Lower lobe of right lung (tissue), 2 donors: ENCODE data around the gene POPDC2. TPM values are rescaled to one million over a fixed set of nuclear protein-coding genes. Genes with fewer than 3 reads are reported as not detected.

Experiments used
- ATAC-seq, 2 donors: fragments of 200-7000 bp; cut with Tn5 transposase; one replicate each; pipeline ENCODE4 v1.9.1; 2020 to 2022; ENCODE audit warnings: mild to moderate bottlenecking in 2 of 2, moderate library complexity in 2 of 2
- DNase-seq: peaks from one replicate; pipeline ENCODE4 v3.0.0-alpha.2; 2020
- H3K27ac ChIP-seq: fragments of 200-600 bp; one replicate; pipeline ENCODE4 v1.8.0; 2022
- H3K27me3 ChIP-seq: fragments of 200-600 bp; one replicate; pipeline ENCODE4 v1.8.0; 2022; ENCODE audit warnings: low read depth
- H3K36me3 ChIP-seq: fragments of 200-600 bp; one replicate; pipeline ENCODE4 v1.8.0; 2022; ENCODE audit warnings: mild to moderate bottlenecking
- H3K4me1 ChIP-seq: fragments of 200-600 bp; one replicate; pipeline ENCODE4 v1.8.0; 2022
- H3K4me3 ChIP-seq: fragments of 200-600 bp; one replicate; pipeline ENCODE4 v1.8.0; 2022; ENCODE audit warnings: mild to moderate bottlenecking
- H3K9me3 ChIP-seq: fragments of 200-600 bp; one replicate; pipeline ENCODE4 v1.8.0; 2022
- CTCF ChIP-seq: fragments of 200-600 bp; IDR thresholded peaks from one replicate; pipeline ENCODE4 v1.8.0; 2022; ENCODE audit warnings: antibody characterized with exemption, mild to moderate bottlenecking
- intact Hi-C: fragments of 100-400 bp; cut with DNase I; formaldehyde crosslinking; loops from one replicate; pipeline ENCODE4 v1.11.0; 2022
- total RNA-seq: library from RNA; stranded (reverse); fragmentation: NEBNext Ultra II Directional; extraction: Animal tissue kit (Norgen Biotek cat#: 25700); gene quantifications from one replicate; pipeline ENCODE4 v1.2.1, GENCODE V29; 2021
- donor health status: DM: no; HTN: yes; CAD: no; lungs with severe emphysema.

Gene POPDC2
- total RNA-seq, 1 donor from 2014 or later = 1.5 TPM

- Histone ChIP-seq H3K27ac (peak overlapping the region; percentile 84), H3K36me3 (peaks cover 6% of the 10 kb centered on the region), H3K4me1 (peaks cover 26% of the 10 kb centered on the region), H3K4me3 (no peak overlapping the region), H3K27me3 (no peaks in the 10 kb centered on the region), H3K9me3 (no peaks in the 10 kb centered on the region)
- TF ChIP-seq CTCF = no peak
- intact Hi-C loops = no loop called here
- ATAC-seq (no peak), DNase-seq (no peak)
Observed at GRCh38 chr3:119647843-119648575, 12.4 kb downstream of the POPDC2 start.

- no peak for TF ChIP-seq CTCF
- Histone ChIP-seq H3K4me1 (peaks cover 26% of the 10 kb centered on the region), H3K27ac (peak overlapping the region; percentile 84), H3K36me3 (peaks cover 7% of the 10 kb centered on the region), H3K27me3 (no peaks in the 10 kb centered on the region), H3K9me3 (no peaks in the 10 kb centered on the region), H3K4me3 (no peak overlapping the region)
- intact Hi-C loops = no loop called here
- DNase-seq = no peak
- peak; percentile 63 to 67 for ATAC-seq
Observed at GRCh38 chr3:119647171-119647570, 13.2 kb downstream of the POPDC2 start.

GRCh38 chr3:119645813-119646212 lies 14.6 kb downstream of the POPDC2 start:
- Histone ChIP-seq H3K36me3 (peaks cover 15% of the 10 kb centered on the region), H3K9me3 (no peaks in the 10 kb centered on the region), H3K27me3 (no peaks in the 10 kb centered on the region), H3K4me3 (no peak overlapping the region), H3K27ac (peak overlapping the region; percentile 84), H3K4me1 (peaks cover 26% of the 10 kb centered on the region)
- no peak for TF ChIP-seq CTCF
- no peak for DNase-seq
- ATAC-seq = no peak
- intact Hi-C loops = no loop called here

GRCh38 chr3:119644481-119644880 lies 15.9 kb downstream of the POPDC2 start:
- DNase-seq (no peak), ATAC-seq (no peak)
- Histone ChIP-seq H3K27me3 (no peaks in the 10 kb centered on the region), H3K4me3 (no peak overlapping the region), H3K27ac (no peak overlapping the region), H3K9me3 (no peaks in the 10 kb centered on the region), H3K4me1 (peaks cover 28% of the 10 kb centered on the region), H3K36me3 (peaks cover 15% of the 10 kb centered on the region)
- no peak for TF ChIP-seq CTCF
- intact Hi-C loops = no loop called here

GRCh38 chr3:119643528-119643927 lies 16.9 kb downstream of the POPDC2 start:
- Histone ChIP-seq H3K4me3 (no peak overlapping the region), H3K9me3 (no peaks in the 10 kb centered on the region), H3K27me3 (no peaks in the 10 kb centered on the region), H3K36me3 (peaks cover 15% of the 10 kb centered on the region), H3K4me1 (peaks cover 35% of the 10 kb centered on the region), H3K27ac (no peak overlapping the region)
- DNase-seq (no peak), ATAC-seq (no peak)
- intact Hi-C loops = no loop called here
- no peak for TF ChIP-seq CTCF
